NT2/D1 (cell line): Measurements from ENCODE around the gene HDAC7.
"Not testable (repeated sequence)": the region's sequence is repeated elsewhere in the genome, so short reads cannot be mapped to it uniquely, and the experiment has no call there.

ENCODE experiments used
- DNase-seq: peaks from one replicate; pipeline ENCODE4 v3.0.0-alpha.2; 2011; ENCODE audit warnings: low read depth, low spot score
- H3K27me3 ChIP-seq: 2 replicates; pipeline ENCODE4 v1.6.0; 2011; ENCODE audit warnings: mild to moderate bottlenecking; ENCODE audit not compliant: insufficient read length, insufficient read depth
- H3K36me3 ChIP-seq: 2 replicates; pipeline ENCODE4 v1.6.1; 2011; ENCODE audit warnings: mild to moderate bottlenecking, low read length, mixed read lengths; ENCODE audit not compliant: insufficient read depth, insufficient read length
- H3K4me1 ChIP-seq: 2 replicates; pipeline ENCODE4 v1.5.1; 2011; ENCODE audit not compliant: insufficient read depth, insufficient read length
- H3K4me3 ChIP-seq: 2 replicates; pipeline ENCODE4 v1.5.1; 2011; ENCODE audit warnings: low read depth; ENCODE audit not compliant: insufficient read length
- H3K9ac ChIP-seq: 2 replicates; pipeline ENCODE4 v1.6.0; 2011; ENCODE audit warnings: low read depth; ENCODE audit not compliant: insufficient read length
- H3K9me3 ChIP-seq: 2 replicates; pipeline ENCODE4 v1.5.1; 2011; ENCODE audit warnings: mild to moderate bottlenecking, low read length; ENCODE audit not compliant: insufficient read depth
- SUZ12 ChIP-seq: IDR thresholded peaks from 2 replicates; pipeline ENCODE4 v1.6.1; 2011; ENCODE audit not compliant: insufficient read length, insufficient read depth; ENCODE audit errors: extremely low read depth
- YY1 ChIP-seq: IDR thresholded peaks from 2 replicates; pipeline ENCODE4 v1.6.1; 2011; ENCODE audit not compliant: insufficient read length, insufficient read depth
- ZNF274 ChIP-seq: IDR thresholded peaks from 2 replicates; pipeline ENCODE4 v1.6.1; 2011; ENCODE audit warnings: mild to moderate bottlenecking, low read depth, low read length

Gene HDAC7

GRCh38 chr12:47814539-47815170, 5.0 kb downstream of the HDAC7 start:
- no peak for DNase-seq
- Histone ChIP-seq H3K9ac (peak overlapping the region; percentile 72), H3K27me3 (no peaks in the 10 kb centered on the region), H3K36me3 (peaks cover 46% of the 10 kb centered on the region), H3K4me3 (no peak overlapping the region), H3K9me3 (no peaks in the 10 kb centered on the region), H3K4me1 (peaks cover 45% of the 10 kb centered on the region)
- TF ChIP-seq YY1 (no peak), ZNF274 (no peak), SUZ12 (no peak)

GRCh38 chr12:47813511-47814196, 6.0 kb downstream of the HDAC7 start:
- Histone ChIP-seq H3K4me3 (peak overlapping the region; percentile 34), H3K4me1 (peaks cover 50% of the 10 kb centered on the region), H3K36me3 (peaks cover 48% of the 10 kb centered on the region), H3K27me3 (no peaks in the 10 kb centered on the region), H3K9ac (peak overlapping the region; percentile 72), H3K9me3 (no peaks in the 10 kb centered on the region)
- no peak for DNase-seq
- TF ChIP-seq SUZ12 = no peak
- no peak for TF ChIP-seq ZNF274
- peak; percentile 50 for TF ChIP-seq YY1

DNA sequence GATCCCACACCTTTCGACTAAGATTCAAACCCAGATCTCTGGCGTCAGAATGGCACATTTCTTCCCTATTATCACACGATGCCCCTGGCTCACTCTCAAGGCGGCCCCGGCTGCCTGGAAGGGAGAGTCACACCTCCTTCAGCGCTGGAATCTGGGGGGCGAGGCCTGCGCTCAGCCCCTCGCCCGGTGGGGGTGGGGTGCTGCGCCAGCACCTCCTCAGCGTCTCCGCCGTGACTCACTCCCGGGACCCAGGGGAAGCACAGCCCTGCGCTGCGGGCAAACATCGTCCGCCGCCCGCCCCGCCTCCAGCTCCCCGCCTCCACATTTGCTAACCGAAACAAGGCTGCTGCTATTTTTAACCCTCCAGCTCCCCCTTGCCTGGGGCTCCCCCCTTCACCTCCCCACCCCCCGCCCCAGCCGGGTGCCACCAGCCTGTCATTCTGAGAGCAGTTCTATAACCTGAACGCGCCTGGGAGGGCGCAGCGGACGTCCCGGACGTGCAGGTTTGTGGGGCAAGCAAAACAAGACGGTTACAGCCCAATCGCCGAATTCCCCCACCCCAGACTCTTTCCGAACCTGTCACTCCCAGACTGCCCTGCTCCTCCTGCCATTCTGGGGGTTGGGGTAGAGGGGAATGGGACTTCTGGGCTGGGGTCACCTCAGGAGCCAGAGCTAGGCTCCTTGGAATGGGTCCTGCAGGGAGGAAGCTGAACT, 6.7 kb downstream of the HDAC7 start:
- DNase-seq = peak; percentile 89
- Histone ChIP-seq H3K4me1 (peaks cover 49% of the 10 kb centered on the region), H3K9me3 (no peaks in the 10 kb centered on the region), H3K36me3 (peaks cover 43% of the 10 kb centered on the region), H3K27me3 (no peaks in the 10 kb centered on the region), H3K4me3 (peak overlapping the region; percentile 34), H3K9ac (peak overlapping the region; percentile 74)
- TF ChIP-seq SUZ12 (no peak), YY1 (no peak), ZNF274 (no peak)

- TF ChIP-seq YY1 (no peak), ZNF274 (no peak), SUZ12 (no peak)
- no peak overlapping the region for H3K4me3 ChIP-seq
- no peaks in the 10 kb centered on the region for H3K27me3 ChIP-seq
- no peak for DNase-seq
- peaks cover 36% of the 10 kb centered on the region for H3K36me3 ChIP-seq
- peak overlapping the region; percentile 74 for H3K9ac ChIP-seq
- H3K4me1 ChIP-seq = peaks cover 49% of the 10 kb centered on the region
- H3K9me3 ChIP-seq = no peaks in the 10 kb centered on the region
Observed at GRCh38 chr12:47811581-47812484, 7.9 kb downstream of the HDAC7 start.

DNA sequence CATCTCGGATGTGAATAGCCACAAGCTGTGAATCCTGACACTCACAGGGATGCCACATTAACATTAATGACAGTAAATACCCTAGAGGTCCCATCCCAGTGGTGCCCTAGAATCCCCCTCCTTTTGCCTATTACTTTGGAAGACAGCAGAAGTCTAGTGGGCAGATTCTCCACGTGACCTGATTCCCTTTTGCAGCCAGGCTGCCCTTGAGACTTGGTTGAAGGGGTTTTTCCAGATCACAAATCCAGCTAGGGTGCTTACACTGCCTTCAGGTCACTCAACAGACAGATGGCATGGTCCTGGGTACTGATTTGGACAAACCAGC, 8.7 kb downstream of the HDAC7 start:
- H3K9ac ChIP-seq = no peak overlapping the region
- no peak for TF ChIP-seq SUZ12
- peaks cover 44% of the 10 kb centered on the region for H3K4me1 ChIP-seq
- H3K36me3 ChIP-seq = peaks cover 40% of the 10 kb centered on the region
- no peaks in the 10 kb centered on the region for H3K27me3 ChIP-seq
- H3K9me3 ChIP-seq = no peaks in the 10 kb centered on the region
- no peak overlapping the region for H3K4me3 ChIP-seq
- no peak for DNase-seq

DNA sequence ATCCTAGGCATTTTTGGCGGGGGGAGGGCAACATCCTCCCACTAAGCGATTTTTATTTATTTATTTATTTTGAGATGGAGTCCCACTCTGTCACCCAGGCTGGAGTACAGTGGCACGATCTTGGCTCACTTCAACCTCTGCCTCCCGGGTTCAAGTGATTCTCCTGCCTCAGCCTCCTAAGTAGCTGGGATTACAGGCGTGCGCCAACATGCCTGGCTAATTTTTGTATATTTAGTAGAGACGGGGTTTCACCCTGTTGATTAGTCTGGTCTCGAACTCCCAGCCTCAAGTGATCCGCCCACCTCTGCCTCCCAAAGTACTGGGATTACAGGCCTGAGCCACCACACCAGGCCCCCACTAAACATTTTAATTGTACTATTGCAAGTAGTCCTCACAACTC, 10.2 kb downstream of the HDAC7 start:
- H3K27me3 ChIP-seq, DNase-seq, H3K9me3 ChIP-seq, H3K9ac ChIP-seq, H3K4me3 ChIP-seq: not testable (repeated sequence)
- Histone ChIP-seq H3K4me1 (peaks cover 38% of the 10 kb centered on the region), H3K36me3 (peaks cover 44% of the 10 kb centered on the region)
